ENCODE measurements around the gene GPR18.

GPR18 gene

DNA sequence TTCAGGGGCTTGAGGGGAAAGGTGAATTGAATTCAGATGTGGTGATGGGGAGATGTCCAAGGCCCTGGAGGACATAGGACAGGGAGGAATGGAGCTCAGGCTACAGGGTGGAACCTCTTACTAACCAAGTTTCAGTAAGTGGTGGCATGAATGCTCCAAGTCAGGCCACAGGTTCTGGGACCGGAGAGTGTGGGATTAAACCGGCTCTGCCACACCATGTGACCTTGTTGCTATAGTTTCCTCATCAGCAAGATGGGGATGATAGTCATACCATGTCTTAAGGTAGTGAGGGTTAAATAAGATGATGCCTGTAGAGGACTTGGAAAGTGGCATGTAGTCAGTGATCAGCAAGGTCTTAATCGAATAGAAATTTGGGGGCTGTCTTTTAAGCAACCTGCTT, 32.7 kb upstream of the GPR18 start:
- no peak for DNase-seq (ENCODE audit: low read depth, low spot score)

DNA sequence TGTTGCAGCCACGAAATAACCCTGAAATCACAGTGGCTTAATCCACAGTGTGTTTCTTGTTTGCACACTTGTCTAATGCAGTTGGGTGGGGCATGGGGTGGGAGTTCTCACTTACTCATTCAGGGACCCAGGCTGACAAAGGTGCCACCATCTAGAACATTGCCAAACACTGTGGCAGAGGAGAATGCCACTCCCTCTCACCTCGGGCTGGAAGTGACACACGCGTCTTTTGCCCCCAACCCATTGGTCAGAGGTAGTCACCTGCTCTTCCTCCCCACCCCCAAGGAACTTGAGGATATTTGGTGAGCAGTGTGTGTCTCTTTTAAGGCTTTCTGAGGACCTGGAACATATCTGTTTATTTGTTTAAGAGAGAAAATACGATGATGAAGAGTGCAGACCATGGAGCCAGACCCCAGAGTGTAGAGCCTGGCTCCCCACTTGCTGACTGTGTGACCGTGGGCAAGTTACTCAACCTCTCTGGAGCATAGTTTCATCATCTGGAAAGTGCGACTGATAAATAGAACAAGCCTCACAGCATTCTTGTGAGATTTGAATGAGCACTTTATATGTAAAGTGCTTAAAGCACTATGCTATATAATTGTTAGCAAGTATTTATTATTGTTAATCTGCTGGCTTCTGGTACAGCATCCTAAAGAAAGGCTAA, 31.6 kb upstream of the GPR18 start:
- no peak for DNase-seq (ENCODE audit: low read depth, low spot score)

DNA sequence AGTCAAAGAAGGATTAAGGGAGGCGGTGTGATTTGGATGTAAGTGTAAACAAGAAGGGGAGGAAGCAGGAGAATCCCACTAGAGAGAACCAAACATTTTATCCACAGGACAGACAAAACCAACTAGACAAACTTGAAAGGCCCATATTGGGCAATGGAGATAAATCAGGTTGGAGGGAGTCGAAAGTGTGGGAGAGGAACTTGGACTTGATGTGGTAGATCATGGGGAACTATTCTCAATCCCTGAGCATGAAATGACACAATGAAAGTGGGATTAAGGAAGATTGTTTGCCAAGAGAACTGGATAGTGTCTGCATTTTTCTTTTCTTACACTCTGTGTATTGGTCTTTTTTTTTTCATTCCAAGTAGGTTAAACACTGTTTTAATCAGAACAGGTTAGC, 31.1 kb upstream of the GPR18 start:
- no peak for DNase-seq (ENCODE audit: low read depth, low spot score)

DNA sequence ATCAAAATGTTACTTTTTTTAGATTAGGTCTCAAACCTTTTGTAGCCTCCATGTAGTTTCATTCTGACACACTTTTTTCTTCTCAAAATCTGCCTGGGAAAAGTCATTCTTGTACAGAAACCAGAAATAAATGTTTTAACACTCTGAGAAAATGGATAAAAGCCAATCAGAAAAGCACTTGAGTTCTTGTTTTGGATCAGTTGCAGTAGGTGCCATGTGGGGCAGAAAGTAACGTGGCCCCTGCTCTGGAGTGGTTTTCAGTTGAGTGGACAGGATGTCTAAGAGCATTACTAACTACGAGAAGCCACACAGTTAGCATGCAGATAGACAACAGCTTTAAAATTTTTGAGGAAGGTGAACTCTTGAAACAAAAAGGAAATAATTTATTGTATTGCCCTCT, 29.9 kb upstream of the GPR18 start:
- no peak for DNase-seq (ENCODE audit: low read depth, low spot score)

DNA sequence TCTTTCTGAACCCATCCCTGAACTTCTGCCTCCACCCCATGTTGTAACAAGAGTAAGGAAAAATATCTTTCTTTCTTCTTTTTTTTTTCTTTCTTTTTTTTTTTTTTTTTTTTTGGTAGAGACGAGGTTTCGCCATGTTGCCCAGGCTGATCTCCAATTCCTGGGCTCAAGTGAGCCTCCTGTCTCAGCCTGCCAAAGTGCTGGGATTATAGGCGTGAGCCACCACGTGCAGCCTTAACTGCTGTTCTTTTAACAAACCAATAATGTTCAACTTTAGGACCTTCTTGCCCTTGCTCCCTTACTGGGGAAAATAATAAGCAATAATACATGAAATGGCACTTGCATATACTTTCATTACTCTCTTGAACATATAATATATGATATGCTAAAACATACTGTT, 29.4 kb upstream of the GPR18 start:
- DNase-seq (ENCODE audit: low read depth, low spot score): no peak

DNA sequence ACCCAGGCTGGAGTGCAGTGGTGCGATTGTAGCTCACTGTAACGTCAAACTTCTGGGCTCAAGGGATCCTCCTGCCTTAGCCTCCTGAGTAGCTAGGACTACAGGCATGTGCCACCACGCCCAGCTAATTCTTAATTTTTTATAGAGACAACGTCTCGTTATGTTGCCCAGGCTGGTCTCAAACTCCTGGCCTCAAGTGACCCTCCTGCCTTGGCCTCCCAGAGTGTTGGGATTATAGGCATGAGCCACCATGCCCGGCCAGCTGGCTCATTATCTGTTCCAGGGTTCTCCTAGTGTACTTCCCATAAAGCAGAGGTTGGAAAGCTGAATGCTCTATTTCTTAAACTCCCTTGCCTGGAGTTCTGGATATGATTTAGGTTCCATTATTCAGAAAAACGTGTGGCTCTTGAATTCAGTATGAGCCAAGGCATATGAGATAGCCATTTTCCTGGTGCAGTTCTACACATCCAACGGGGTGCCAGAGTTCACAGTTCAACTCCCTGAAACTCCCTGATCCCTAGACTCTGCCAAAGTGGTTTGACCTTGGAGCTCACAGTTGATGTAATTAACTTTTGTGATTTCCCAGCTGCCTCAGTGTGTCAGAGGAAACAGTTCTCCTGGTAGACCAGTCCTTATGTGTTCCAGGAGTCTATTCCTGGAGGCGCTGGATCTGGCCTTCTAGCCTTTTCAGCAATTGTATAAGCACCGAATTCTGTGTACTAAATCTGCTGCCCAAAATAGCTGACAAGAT, 27.4 kb upstream of the GPR18 start:
- no peak for DNase-seq (ENCODE audit: low read depth, low spot score)

DNA sequence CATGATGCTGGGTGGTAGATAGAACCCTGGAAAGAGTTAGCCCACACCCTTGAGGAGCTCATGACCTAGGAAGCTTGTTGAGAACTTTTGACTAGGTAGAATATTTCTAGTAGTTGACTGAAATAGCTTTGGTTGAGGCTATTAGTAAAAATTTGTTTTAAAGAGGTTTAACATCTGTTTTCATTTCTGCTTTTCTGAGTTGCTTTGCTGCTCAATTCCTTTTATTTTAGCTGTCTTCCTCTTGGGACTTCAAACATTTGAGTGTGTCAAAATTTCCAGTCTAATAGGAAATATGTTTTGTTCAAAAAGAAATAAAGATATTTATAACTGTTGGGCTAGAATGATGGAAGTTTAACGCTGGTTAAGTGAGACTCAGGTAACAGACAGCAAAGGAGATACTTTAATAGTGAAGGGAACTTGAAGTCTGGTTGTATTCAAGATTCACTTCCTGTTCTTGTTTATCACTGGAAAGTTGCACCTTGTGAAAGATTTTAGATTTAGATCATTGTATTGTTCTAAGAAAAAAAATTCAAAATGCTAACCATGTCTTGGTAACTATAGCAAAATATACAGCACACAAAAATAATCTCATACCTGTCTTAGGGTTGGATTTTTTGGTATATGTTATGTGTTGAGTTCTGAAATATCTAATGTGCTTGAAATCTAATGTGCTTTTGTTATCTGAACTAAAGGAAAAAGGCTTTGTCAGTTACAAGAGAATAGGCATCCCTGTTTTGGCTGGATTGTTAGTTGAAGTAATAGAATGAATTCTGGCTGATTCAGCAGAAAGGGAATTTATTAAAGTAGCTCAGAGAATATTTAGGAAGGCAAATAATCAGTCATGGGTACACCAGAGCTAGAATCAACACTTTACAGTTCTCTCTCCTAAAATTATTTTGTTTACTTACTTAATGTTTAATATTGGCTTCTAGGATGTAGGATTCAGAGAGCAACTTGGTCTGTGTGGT, 24.4 kb upstream of the GPR18 start:
- DNase-seq (ENCODE audit: low read depth, low spot score): no peak

DNA sequence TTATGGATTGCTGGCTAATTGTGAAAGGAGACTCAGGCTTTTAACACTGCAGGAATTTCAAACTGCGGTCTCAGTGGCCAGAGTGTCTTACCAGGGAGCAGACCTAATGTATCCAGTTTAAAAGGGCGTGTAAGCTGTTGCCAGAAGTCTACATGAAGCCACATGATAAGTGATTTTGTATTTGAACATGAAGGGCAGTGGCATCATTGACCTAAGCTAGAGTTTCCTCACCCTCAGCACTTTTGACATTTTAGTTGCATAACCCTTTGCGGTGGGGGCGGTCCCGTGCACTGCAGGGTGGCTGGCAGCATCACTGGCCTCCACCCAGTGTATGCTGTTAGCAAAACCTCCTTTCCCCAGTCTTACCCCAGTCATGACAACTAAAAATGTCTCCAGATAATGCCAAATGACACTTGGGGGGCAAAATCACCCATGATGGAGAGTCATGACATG, 23.7 kb upstream of the GPR18 start:
- DNase-seq (ENCODE audit: low read depth, low spot score): no peak

DNA sequence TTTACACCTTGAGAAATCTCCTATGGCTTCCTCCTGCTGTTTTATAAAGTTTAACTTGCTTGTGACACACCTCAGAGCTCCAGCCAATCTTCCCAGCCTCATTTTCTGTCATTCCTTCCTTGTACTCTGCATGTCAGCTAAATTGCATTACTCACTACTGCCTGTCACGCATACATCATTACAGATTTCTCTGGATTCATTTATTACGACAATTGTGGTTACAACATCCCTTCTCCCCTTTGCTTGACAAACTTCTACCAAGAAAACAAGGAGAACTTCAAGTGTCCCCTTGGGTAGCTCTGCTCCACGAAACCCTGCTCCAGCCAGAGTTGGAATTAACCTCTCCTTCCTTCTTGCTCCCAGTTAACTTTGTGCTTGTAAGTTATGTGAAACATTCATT, 22.0 kb upstream of the GPR18 start:
- no peak for DNase-seq (ENCODE audit: low read depth, low spot score)

DNA sequence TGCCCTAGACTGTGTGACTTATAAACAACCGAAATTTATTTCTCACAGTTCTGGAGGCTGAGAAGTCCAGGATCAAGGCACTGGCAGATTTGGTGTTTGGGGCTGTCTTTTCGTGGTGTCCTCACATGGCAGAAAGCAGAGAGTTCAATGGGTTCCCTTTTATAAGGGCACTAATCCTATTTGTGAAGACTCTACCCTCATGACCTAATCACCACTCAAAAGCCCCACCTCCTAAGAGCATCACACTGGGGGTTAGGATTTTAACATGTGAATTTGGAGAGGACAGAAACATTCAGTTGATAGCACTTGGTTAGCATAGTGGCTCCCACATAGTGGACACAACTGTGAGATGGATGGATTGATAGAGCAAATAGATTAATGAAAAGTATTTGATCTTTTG, 21.5 kb upstream of the GPR18 start:
- no peak for DNase-seq (ENCODE audit: low read depth, low spot score)

DNA sequence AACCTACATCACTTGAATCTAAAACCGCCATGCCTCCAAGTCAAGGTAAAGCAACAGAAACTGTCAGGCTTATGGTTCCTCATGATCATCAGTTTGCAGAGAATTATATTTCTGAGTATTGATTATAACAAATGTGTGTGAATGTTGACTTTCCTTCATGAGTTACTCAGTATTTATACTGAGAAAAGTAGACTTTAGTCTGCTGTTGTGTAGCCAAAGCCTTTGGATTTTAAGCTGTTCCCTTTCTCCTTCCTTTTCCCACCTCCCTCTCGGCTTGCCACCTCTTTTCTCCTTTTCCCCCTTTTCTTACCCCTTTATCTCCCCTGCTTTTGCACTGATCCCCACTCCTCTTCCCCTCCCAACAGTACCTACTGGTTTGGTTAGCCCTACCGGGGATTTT, 20.7 kb upstream of the GPR18 start:
- no peak for DNase-seq (ENCODE audit: low read depth, low spot score)

DNA sequence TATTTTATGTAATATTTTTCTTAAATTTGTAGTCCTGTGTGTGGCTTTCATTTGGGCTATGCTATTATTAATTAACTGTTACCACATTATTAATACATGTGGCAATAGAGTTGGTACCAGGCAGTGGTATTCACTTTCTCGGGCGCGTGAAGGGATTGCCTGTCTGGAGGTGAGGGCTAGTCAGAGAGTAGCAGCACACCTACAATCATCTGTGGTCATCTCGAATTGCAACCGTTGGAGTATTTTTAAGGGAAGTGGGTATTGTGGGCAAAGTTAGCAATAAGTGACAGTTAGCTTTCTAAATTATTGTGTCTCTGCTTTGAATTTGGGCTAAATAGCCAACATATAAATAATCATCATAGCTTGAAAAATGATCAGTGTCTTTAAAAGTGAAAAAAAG, 20.0 kb upstream of the GPR18 start:
- no peak for DNase-seq (ENCODE audit: low read depth, low spot score)

DNA sequence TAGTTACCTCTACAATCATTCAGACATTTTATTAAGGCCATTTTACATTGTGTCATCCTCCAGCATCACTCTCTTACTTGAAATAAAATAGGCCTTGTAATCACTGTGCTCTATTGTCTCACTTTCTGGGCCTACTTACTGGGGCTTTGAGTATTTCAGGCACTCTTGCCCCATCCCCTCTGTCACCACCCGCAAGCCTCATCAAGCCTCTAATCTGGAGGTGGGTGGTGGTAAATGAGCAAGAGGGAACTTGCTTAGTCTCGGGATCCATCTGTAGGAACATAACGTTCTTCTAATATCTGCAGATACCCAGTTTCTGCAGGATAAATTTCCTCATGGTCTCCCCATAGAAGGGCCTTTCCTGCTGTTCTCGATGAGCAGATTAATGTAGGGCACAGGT, 19.4 kb upstream of the GPR18 start:
- no peak for DNase-seq (ENCODE audit: low read depth, low spot score)

DNA sequence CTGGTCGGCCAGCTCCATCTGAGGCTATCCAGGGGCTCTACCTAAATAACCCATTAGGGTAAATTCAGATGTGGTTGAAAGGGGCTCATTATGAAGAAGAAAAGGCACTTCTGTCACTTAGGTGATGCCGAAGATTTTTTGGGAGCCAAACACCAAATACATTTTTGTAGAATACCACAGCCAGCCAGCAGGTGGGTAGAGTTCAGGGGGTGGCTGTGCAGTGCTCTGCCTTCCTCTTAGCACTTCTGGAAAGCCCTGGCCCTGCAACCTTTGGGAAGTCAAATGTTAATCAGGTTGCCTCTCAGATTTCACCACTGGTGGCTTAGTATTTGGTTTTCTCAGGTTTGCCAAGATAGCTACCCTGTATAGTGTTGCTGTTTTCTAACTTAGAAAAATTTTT, 18.5 kb upstream of the GPR18 start:
- no peak for DNase-seq (ENCODE audit: low read depth, low spot score)

DNA sequence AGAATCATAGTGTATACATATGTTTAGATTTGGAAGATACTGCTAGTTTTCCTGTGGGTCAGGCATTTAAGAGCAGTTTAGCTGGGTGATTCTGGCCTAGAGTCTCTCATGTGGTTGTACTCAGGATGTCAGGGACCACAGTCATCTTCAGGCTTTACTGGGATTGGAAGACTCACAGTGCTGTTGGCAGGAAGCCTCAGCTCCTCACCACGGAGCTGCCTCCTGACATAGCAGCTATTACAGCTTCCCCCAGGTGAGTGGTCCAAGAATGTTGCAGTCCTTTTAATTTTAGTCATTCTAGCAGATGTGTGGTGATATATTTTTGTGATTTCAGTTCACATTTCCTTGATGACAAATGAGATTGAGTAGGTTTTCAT, 16.9 kb upstream of the GPR18 start:
- DNase-seq (ENCODE audit: low read depth, low spot score): no peak

DNA sequence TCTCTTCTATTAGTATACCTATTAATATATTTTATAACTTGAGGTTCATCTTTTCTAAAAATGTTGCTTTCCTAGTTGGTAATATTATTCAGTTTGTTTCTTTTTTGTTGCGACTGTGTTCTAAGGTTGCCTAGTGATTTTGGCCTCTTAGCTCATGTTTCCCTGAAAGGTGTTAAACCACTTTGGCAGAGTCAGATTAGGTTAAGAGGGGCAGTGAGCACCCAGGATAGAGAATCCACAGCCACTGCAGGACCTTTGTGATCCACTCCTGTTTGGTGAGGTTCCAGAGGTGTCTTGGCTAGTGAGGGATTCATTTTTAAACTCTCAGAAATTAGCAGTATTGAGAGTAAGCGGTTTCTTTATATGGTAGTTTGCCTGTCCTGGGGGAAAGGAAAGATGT, 14.9 kb upstream of the GPR18 start:
- no peak for DNase-seq (ENCODE audit: low read depth, low spot score)

DNA sequence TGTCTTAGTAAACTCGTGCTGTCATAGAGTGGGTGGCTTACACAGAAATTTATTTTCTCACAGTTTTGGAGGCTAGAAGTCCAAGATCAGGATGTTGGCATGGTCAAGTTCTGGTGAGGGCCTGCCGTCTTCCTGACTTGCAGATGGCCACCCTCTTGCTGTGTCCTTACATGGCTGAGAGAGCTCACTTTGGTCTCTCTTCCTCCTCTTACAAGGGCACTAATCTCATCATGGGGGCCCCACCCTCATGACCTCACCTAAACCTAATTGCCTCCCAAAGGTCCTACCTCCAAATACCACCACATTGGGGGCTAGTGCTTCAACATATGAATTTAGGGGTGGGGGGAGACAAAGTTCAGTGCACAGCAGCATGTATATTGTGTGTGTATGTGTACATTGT, 14.3 kb upstream of the GPR18 start:
- DNase-seq (ENCODE audit: low read depth, low spot score): no peak

DNA sequence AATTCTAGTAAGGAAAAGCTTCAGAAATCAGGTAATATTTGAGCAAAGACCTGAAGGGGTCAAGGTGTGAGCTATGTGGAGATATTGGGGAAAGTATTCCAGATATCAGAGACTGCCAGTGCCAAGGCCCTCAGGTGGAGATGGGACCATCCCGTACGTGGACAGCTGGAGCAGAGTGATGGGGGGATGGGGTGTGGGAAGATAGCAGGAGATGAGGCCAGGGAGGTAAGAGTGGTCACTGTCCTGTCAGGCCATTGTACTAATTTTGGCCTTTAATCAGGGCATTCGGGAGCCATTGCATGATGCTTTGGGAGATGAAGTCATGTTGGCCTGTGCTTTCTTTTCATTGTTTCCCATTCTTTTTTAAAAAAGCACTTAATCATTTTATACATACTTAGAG, 13.1 kb upstream of the GPR18 start:
- no peak for DNase-seq (ENCODE audit: low read depth, low spot score)

DNA sequence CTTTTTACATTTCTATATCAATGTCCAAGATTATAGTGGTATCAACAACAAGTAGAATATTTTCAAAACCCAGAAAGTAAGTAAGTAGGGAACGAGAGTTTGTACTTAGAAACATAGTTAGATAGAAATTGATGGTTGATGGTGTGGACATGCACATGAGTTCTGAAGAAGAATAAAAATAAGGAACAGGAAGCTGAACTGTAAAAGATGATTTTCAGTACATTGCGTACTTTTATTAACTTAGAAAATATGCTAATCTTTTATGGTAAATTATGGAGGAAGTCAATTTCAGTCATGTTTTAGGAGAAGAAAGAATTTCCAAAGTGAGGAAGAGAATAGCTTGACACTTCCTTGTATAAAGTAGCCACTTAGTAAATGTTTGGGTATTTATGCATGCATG, 12.3 kb upstream of the GPR18 start:
- no peak for DNase-seq (ENCODE audit: low read depth, low spot score)

DNA sequence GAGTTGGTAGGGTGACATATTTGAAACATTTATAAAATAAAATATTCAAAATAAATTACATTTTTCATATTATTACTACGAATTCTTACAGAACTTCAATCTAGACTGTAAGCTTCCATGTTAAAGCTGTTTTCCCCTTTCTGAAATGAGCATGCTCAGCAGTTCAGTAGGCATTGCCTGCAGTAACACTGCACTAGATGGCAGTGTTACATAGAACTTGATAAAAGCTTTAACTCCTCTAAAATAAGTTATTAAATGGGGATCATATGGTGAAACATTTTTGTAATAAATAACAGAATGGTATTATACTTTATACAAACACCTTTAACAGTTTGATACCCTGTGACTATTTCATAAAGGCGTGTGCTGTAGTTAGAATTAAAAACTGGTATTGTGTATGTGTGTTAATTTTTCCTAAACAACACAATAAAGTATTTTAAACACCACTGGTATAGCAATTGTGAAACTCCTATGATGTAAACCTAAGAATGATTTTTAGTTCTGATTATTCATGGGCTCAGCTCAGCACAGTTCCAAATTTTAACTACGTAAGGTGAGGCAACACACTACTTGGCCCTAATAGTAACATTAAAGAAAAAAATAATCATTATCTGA, 11.6 kb upstream of the GPR18 start:
- DNase-seq (ENCODE audit: low read depth, low spot score): peak; percentile 15

DNA sequence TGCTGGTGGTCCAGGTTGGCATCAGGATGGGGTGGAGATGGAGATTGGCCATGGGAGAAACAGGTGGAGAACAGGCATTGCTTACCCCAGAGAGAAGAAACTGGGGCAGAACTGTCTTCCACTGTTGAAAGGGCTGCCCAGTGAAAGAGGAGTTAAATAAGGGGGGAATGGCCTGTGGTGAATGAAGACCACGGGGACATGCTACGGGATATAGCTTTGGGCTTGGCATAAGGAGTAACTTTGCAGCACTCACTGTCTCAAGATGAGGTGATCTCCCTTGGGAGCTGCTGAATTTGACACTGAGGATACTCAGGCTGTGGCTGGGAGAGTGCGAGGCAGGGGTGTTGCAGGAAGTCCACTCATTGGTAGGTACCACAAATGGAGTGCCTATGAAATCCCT, 10.6 kb upstream of the GPR18 start:
- DNase-seq (ENCODE audit: low read depth, low spot score): no peak

DNA sequence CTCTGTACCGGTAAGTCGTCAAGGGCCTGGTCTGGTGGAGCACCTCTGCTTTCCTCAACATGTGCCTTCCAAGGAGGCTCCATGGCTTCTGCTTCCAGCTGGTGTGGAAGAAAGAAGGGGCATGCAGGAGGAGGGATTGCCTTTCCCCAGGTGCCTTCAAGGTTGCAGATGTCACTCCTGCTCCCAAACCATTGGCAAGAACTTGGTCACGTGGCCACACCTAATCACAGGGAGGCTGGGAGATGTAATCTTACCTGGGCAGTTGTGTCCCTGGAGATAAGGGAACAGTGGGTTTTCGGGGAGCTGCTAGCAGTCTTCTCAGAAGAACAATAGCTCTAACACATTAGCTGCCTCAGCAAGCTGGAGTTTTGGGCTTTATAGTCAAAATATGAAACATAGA, 9.7 kb upstream of the GPR18 start:
- no peak for DNase-seq (ENCODE audit: low read depth, low spot score)
